PC-9 (cell line): ENCODE measurements around the gene VGLL4. TPM values are rescaled to one million over a fixed set of nuclear protein-coding genes. Genes with fewer than 3 reads are reported as not detected.
A peak's percentile ranks its signal among the peaks of the same experiment; 100 is the strongest.

Source experiments
- BruUV-seq: library from RNA; stranded (reverse); fragments of 400-500 nt; replicated peaks from 2 replicates; lab custom pipeline; 2021; lab: Mats Ljungman, UMichigan
- CTCF ChIA-PET: fragments of 300-600 bp; sonication (Branson Sonifier 250); formaldehyde crosslinking; loops from one replicate; lab custom pipeline; 2022; ENCODE audit warnings: antibody characterized with exemption; lab: Charles Lee
- POLR2A ChIA-PET: fragments of 300-600 bp; sonication (Branson Sonifier 250); formaldehyde crosslinking; loops from one replicate; lab custom pipeline; 2022; ENCODE audit warnings: antibody characterized with exemption; ENCODE audit not compliant: unreplicated experiment; lab: Charles Lee
- DNase-seq, 2 experiments: peaks; one replicate each; pipeline versions ENCODE4 v3.0.0 to v3.0.0-alpha.2; 2015 to 2022; ENCODE audit warnings: mixed read lengths in 1 of 2
- H2AFZ ChIP-seq: fragments of 200-600 bp; sonication (generic); 2 replicates; pipeline ENCODE4 v1.8.1; 2017; ENCODE audit warnings: antibody characterized with exemption
- H3F3A ChIP-seq: fragments of 200-600 bp; sonication (generic); 2 replicates; pipeline ENCODE4 v1.8.1; 2017; ENCODE audit warnings: antibody characterized with exemption, mild to moderate bottlenecking, low read depth; ENCODE audit not compliant: insufficient read depth
- H3K27ac ChIP-seq: fragments of 200-600 bp; sonication (generic); 2 replicates; pipeline ENCODE4 v1.6.1; 2016; ENCODE audit warnings: mixed run types
- H3K27me3 ChIP-seq: fragments of 200-600 bp; sonication (generic); 2 replicates; pipeline ENCODE4 v1.6.1; 2016; ENCODE audit warnings: low read depth, mixed run types; ENCODE audit not compliant: insufficient read depth
- H3K36me3 ChIP-seq: fragments of 200-600 bp; sonication (generic); 2 replicates; pipeline ENCODE4 v1.6.1; 2016; ENCODE audit warnings: low read depth, mixed run types
- H3K4me1 ChIP-seq: fragments of 200-600 bp; sonication (generic); replicated peaks from 2 replicates; pipeline ENCODE4 v1.6.1; 2016; ENCODE audit warnings: mixed run types; ENCODE audit not compliant: insufficient read depth
- H3K4me2 ChIP-seq: fragments of 200-600 bp; sonication (generic); 2 replicates; pipeline ENCODE4 v1.6.1; 2017; ENCODE audit warnings: mixed run types
- H3K4me3 ChIP-seq: fragments of 200-600 bp; sonication (generic); 2 replicates; pipeline ENCODE4 v1.6.1; 2016; ENCODE audit warnings: mixed run types
- H3K79me2 ChIP-seq: fragments of 200-600 bp; sonication (generic); 2 replicates; pipeline ENCODE4 v1.6.1; 2017; ENCODE audit warnings: low read depth, mixed run types
- H3K9me2 ChIP-seq: fragments of 200-600 bp; sonication (generic); 2 replicates; pipeline ENCODE4 v1.8.1; 2017; ENCODE audit warnings: mild to moderate bottlenecking; ENCODE audit not compliant: insufficient read depth
- H3K9me3 ChIP-seq: fragments of 200-600 bp; sonication (generic); 2 replicates; pipeline ENCODE4 v1.8.1; 2016; ENCODE audit warnings: low read depth; ENCODE audit not compliant: insufficient read depth
- H4K20me1 ChIP-seq: fragments of 200-600 bp; sonication (generic); 2 replicates; pipeline ENCODE4 v1.8.1; 2017; ENCODE audit not compliant: insufficient read depth
- EZH2 ChIP-seq: fragments of 200-600 bp; sonication (generic); IDR thresholded peaks from 2 replicates; pipeline ENCODE4 v1.8.0; 2017; ENCODE audit warnings: antibody characterized with exemption, low read depth
- intact Hi-C: fragments of 100-400 bp; cut with micrococcal nuclease; formaldehyde crosslinking; loops from one replicate; pipeline ENCODE4 v1.10.0; 2022; ENCODE audit not compliant: unreplicated experiment
- total RNA-seq: library from RNA; stranded (reverse); gene quantifications from 2 replicates; pipeline ENCODE4 v1.2.3, GENCODE V29; 2021
- TF ChIP-seq, protein P1 (sequence below): fragments of 200-600 bp; sonication (generic); conservative IDR thresholded peaks from 2 replicates; pipeline ENCODE4 v1.6.1; 2017; ENCODE audit warnings: mixed run types, antibody characterized with exemption, mild to moderate bottlenecking, moderate library complexity

VGLL4 gene
- total RNA-seq, 1 experiment from 2014 or later: 42.2 TPM

- intact Hi-C loops: loop anchor here (5.0 to 10.0 kb wide), 2 partner anchors 46 to 103 kb away; no protein-coding TSS in a partner anchor
- Histone ChIP-seq H3K9me3 (no peaks in the 10 kb centered on the region), H4K20me1 (peaks cover 17% of the 10 kb centered on the region; the same call in 1 of the 2 replicates), H3K4me3 (no peak overlapping the region), H3K27me3 (no peaks in the 10 kb centered on the region), H3K27ac (peak overlapping the region; percentile 63), H3K4me1 (peaks cover 16% of the 10 kb centered on the region), H3K79me2 (peaks cover 52% of the 10 kb centered on the region), H2AFZ (no peak overlapping the region), H3F3A (peaks cover 14% of the 10 kb centered on the region), H3K36me3 (no peaks in the 10 kb centered on the region), H3K4me2 (peak overlapping the region; percentile 31), H3K9me2 (no peaks in the 10 kb centered on the region)
- DNase-seq: peak; percentile 34 to 78
- CTCF ChIA-PET: no interaction called here
- POLR2A ChIA-PET: no interaction called here
- BruUV-seq: no TSS peak
- TF ChIP-seq, protein P1, sequence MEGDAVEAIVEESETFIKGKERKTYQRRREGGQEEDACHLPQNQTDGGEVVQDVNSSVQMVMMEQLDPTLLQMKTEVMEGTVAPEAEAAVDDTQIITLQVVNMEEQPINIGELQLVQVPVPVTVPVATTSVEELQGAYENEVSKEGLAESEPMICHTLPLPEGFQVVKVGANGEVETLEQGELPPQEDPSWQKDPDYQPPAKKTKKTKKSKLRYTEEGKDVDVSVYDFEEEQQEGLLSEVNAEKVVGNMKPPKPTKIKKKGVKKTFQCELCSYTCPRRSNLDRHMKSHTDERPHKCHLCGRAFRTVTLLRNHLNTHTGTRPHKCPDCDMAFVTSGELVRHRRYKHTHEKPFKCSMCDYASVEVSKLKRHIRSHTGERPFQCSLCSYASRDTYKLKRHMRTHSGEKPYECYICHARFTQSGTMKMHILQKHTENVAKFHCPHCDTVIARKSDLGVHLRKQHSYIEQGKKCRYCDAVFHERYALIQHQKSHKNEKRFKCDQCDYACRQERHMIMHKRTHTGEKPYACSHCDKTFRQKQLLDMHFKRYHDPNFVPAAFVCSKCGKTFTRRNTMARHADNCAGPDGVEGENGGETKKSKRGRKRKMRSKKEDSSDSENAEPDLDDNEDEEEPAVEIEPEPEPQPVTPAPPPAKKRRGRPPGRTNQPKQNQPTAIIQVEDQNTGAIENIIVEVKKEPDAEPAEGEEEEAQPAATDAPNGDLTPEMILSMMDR: no peak
These were observed 28.0 kb upstream of the VGLL4 start for GRCh38 chr3:11671648-11672100.

GRCh38 chr3:11668243-11669235, 24.8 kb upstream of the VGLL4 start:
- CTCF ChIA-PET: no interaction called here
- Histone ChIP-seq H3K79me2 (peaks cover 44% of the 10 kb centered on the region), H3K4me1 (peaks cover 16% of the 10 kb centered on the region), H3K4me3 (no peak overlapping the region), H3K27ac (no peak overlapping the region), H3K27me3 (no peaks in the 10 kb centered on the region), H3K9me3 (no peaks in the 10 kb centered on the region), H3F3A (peaks cover 16% of the 10 kb centered on the region), H3K4me2 (no peak overlapping the region), H3K36me3 (no peaks in the 10 kb centered on the region), H4K20me1 (peaks cover 20% of the 10 kb centered on the region; the same call in 1 of the 2 replicates), H3K9me2 (no peaks in the 10 kb centered on the region), H2AFZ (no peak overlapping the region)
- TF ChIP-seq, protein P1: no peak
- TF ChIP-seq EZH2: no peak
- BruUV-seq: no TSS peak
- POLR2A ChIA-PET: no interaction called here
- intact Hi-C loops: no loop called here
- DNase-seq: no peak

DNA sequence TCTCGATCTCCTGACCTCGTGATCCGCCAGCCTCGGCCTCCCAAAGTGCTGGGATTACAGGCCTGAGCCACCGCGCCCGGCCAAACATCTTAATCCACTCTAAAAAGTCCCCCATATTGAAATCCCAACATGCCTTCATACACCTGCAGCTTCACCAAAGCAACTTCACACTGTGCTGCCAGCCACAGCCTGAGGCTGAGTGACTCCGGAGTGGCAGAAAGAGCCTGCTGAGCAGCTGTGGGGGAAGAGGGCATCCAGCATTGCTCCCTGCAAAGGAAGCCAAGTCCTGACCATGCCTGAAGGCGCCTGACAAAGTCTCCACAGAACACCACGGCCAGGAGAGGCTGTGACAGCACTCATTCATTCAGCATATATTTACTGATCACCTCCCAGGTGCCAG, 21.6 kb upstream of the VGLL4 start:
- Histone ChIP-seq H3K27me3 (no peaks in the 10 kb centered on the region), H3K79me2 (peaks cover 39% of the 10 kb centered on the region), H2AFZ (no peak overlapping the region), H3K4me2 (no peak overlapping the region), H3F3A (peaks cover 6% of the 10 kb centered on the region; the same call in 1 of the 2 replicates), H3K27ac (no peak overlapping the region), H3K9me2 (no peaks in the 10 kb centered on the region), H4K20me1 (peaks cover 10% of the 10 kb centered on the region; the same call in 1 of the 2 replicates), H3K4me3 (no peak overlapping the region), H3K9me3 (no peaks in the 10 kb centered on the region), H3K36me3 (no peaks in the 10 kb centered on the region), H3K4me1 (no peaks in the 10 kb centered on the region)
- ChIA-PET POLR2A (no interaction called here), CTCF (interaction anchor here (0.7 kb wide), 1 partner anchor 126 kb away, joined by 9 read pairs; no protein-coding TSS in a partner anchor)
- TF ChIP-seq EZH2: no peak
- TF ChIP-seq, protein P1: no peak
- BruUV-seq: no TSS peak
- intact Hi-C loops: no loop called here
- no peak for DNase-seq
